HEK293 (cell line): ENCODE results near the gene UNC93A.

ENCODE experiments used
- CTCF ChIA-PET: fragments of 350-600 bp; formaldehyde crosslinking; extraction: SDS; loops from one replicate; lab custom pipeline; 2021; ENCODE audit warnings: antibody characterized with exemption; lab: Yijun Ruan, JAX
- POLR2A ChIA-PET: fragments of 300-600 bp; formaldehyde crosslinking; extraction: SDS; loops from one replicate; lab custom pipeline; 2020; ENCODE audit warnings: antibody characterized with exemption, inconsistent platforms; lab: Yijun Ruan, JAX
- H3K27ac ChIP-seq: fragments of 200-500 bp; sonication (Bioruptor generic); 2 replicates; pipeline ENCODE4 v1.5.1; 2014; ENCODE audit warnings: low read depth, low read length, control low read depth, inconsistent platforms; ENCODE audit errors: extremely low read depth
- H3K36me3 ChIP-seq, 2 experiments: fragments of 200-500 bp in 1 of 2; sonication (Bioruptor generic) in 1 of 2; 1 replicate in 1 of 2; 2 replicates in 1 of 2; pipeline ENCODE4 v1.5.1; 2014 to 2017; ENCODE audit warnings: inconsistent platforms in 2 of 2, low read length in 2 of 2; ENCODE audit not compliant: control insufficient read depth in 2 of 2, insufficient read depth in 1 of 2
- H3K4me1 ChIP-seq: fragments of 200-500 bp; sonication (Bioruptor generic); 2 replicates; pipeline ENCODE4 v1.5.1; 2014; ENCODE audit warnings: mild to moderate bottlenecking, low read length, inconsistent platforms; ENCODE audit not compliant: control insufficient read depth, insufficient read depth
- H3K4me3 ChIP-seq: 2 replicates; pipeline ENCODE4 v1.5.1; 2011; ENCODE audit warnings: low read depth, mild to moderate bottlenecking, control low read depth, low read length, moderate library complexity
- H3K9me3 ChIP-seq: fragments of 200-500 bp; sonication (Bioruptor generic); 2 replicates; pipeline ENCODE4 v1.5.1; 2014; ENCODE audit warnings: low read depth, low read length, inconsistent platforms; ENCODE audit not compliant: control insufficient read depth, insufficient read depth
- FEZF1 ChIP-seq: fragments of 450-650 bp; formaldehyde crosslinking; IDR thresholded peaks from 2 replicates; pipeline ENCODE4 v1.5.1; 2016; ENCODE audit warnings: missing biosample characterization, missing genetic modification characterization
- GLIS2 ChIP-seq: fragments of 450-650 bp; formaldehyde crosslinking; IDR thresholded peaks from 2 replicates; pipeline ENCODE4 v1.5.1; 2016; ENCODE audit warnings: missing biosample characterization, missing genetic modification characterization
- HOXC10 ChIP-seq: sonication (generic); formaldehyde crosslinking; IDR thresholded peaks from 2 replicates; pipeline ENCODE4 v1.8.1; 2023; ENCODE audit warnings: mild to moderate bottlenecking, missing genetic modification reagents
- HOXD13 ChIP-seq: sonication (generic); formaldehyde crosslinking; IDR thresholded peaks from 2 replicates; pipeline ENCODE4 v1.8.0; 2022; ENCODE audit warnings: missing genetic modification reagents, borderline replicate concordance
- KLF10 ChIP-seq: fragments of 450-650 bp; IDR thresholded peaks from 2 replicates; pipeline ENCODE4 v1.5.1; 2018; ENCODE audit warnings: missing biosample characterization, mild to moderate bottlenecking, missing genetic modification characterization
- OSR2 ChIP-seq: fragments of 450-650 bp; formaldehyde crosslinking; IDR thresholded peaks from 2 replicates; pipeline ENCODE4 v1.5.1; 2016; ENCODE audit warnings: missing biosample characterization, missing genetic modification characterization
- RBAK ChIP-seq: fragments of 450-650 bp; formaldehyde crosslinking; IDR thresholded peaks from 2 replicates; pipeline ENCODE4 v1.5.1; 2016; ENCODE audit warnings: missing biosample characterization, missing genetic modification characterization
- SALL2 ChIP-seq: fragments of 450-650 bp; formaldehyde crosslinking; IDR thresholded peaks from 2 replicates; pipeline ENCODE4 v1.5.0; 2017; ENCODE audit warnings: missing biosample characterization, mild to moderate bottlenecking, missing genetic modification characterization, borderline replicate concordance
- TRIM28 ChIP-seq: IDR thresholded peaks from 2 replicates; pipeline ENCODE4 v1.6.1; 2011; ENCODE audit warnings: low read length, control low read depth, borderline replicate concordance
- ZNF132 ChIP-seq: fragments of 450-650 bp; formaldehyde crosslinking; IDR thresholded peaks from 2 replicates; pipeline ENCODE4 v1.5.1; 2017; ENCODE audit warnings: missing biosample characterization, missing genetic modification characterization, borderline replicate concordance
- ZNF175 ChIP-seq: fragments of 450-650 bp; formaldehyde crosslinking; IDR thresholded peaks from 2 replicates; pipeline ENCODE4 v1.5.1; 2016; ENCODE audit warnings: missing biosample characterization, missing genetic modification characterization
- ZNF223 ChIP-seq: fragments of 450-650 bp; formaldehyde crosslinking; IDR thresholded peaks from 2 replicates; pipeline ENCODE4 v1.5.1; 2016; ENCODE audit warnings: missing biosample characterization, missing genetic modification characterization
- ZNF529 ChIP-seq: fragments of 450-650 bp; formaldehyde crosslinking; IDR thresholded peaks from 2 replicates; pipeline ENCODE4 v1.5.1; 2017; ENCODE audit warnings: missing genetic modification characterization, missing biosample characterization; ENCODE audit not compliant: insufficient replicate concordance
- ZNF530 ChIP-seq: fragments of 450-650 bp; formaldehyde crosslinking; IDR thresholded peaks from 2 replicates; pipeline ENCODE4 v1.5.1; 2016; ENCODE audit warnings: low read depth, missing biosample characterization, missing genetic modification characterization
- ZNF549 ChIP-seq: fragments of 450-650 bp; IDR thresholded peaks from 2 replicates; pipeline ENCODE4 v1.5.1; 2018; ENCODE audit warnings: missing biosample characterization, missing genetic modification characterization, mild to moderate bottlenecking, inconsistent platforms, moderate library complexity
- ZNF561 ChIP-seq: fragments of 450-650 bp; IDR thresholded peaks from 2 replicates; pipeline ENCODE4 v1.5.1; 2018; ENCODE audit warnings: missing biosample characterization, missing genetic modification characterization, borderline replicate concordance
- ZNF571 ChIP-seq: fragments of 450-650 bp; formaldehyde crosslinking; IDR thresholded peaks from 2 replicates; pipeline ENCODE4 v1.5.0; 2017; ENCODE audit warnings: missing biosample characterization, missing genetic modification characterization
- ZNF654 ChIP-seq: fragments of 450-650 bp; formaldehyde crosslinking; IDR thresholded peaks from 2 replicates; pipeline ENCODE4 v1.5.1; 2016; ENCODE audit warnings: low read depth, missing biosample characterization, missing genetic modification characterization
- ZNF701 ChIP-seq: fragments of 450-650 bp; formaldehyde crosslinking; IDR thresholded peaks from 2 replicates; pipeline ENCODE4 v1.5.1; 2016; ENCODE audit warnings: missing biosample characterization, missing genetic modification characterization
- ZNF768 ChIP-seq: fragments of 450-650 bp; formaldehyde crosslinking; IDR thresholded peaks from 2 replicates; pipeline ENCODE4 v1.5.1; 2018; ENCODE audit warnings: missing biosample characterization, mild to moderate bottlenecking, missing genetic modification characterization
- ZNF785 ChIP-seq: fragments of 450-650 bp; formaldehyde crosslinking; IDR thresholded peaks from 2 replicates; pipeline ENCODE4 v1.5.1; 2016; ENCODE audit warnings: missing biosample characterization, missing genetic modification characterization
- ZNF843 ChIP-seq: fragments of 450-650 bp; formaldehyde crosslinking; IDR thresholded peaks from 2 replicates; pipeline ENCODE4 v1.5.1; 2016; ENCODE audit warnings: missing biosample characterization, missing genetic modification characterization
- TF ChIP-seq, protein P1 (sequence below): fragments of 450-650 bp; IDR thresholded peaks from 2 replicates; pipeline ENCODE4 v1.5.1; 2018; ENCODE audit warnings: missing biosample characterization, mild to moderate bottlenecking, missing genetic modification characterization
- TF ChIP-seq, protein P2 (sequence below): fragments of 450-650 bp; formaldehyde crosslinking; IDR thresholded peaks from 2 replicates; pipeline ENCODE4 v1.5.1; 2016; ENCODE audit warnings: missing biosample characterization, missing genetic modification characterization
- TF ChIP-seq, protein P3 (sequence below): fragments of 450-650 bp; formaldehyde crosslinking; IDR thresholded peaks from 2 replicates; pipeline ENCODE4 v1.5.1; 2016; ENCODE audit warnings: missing biosample characterization, missing genetic modification characterization
- TF ChIP-seq, protein P4 (sequence below): fragments of 450-650 bp; formaldehyde crosslinking; IDR thresholded peaks from 2 replicates; pipeline ENCODE4 v1.5.1; 2016; ENCODE audit warnings: missing biosample characterization, missing genetic modification characterization

The UNC93A gene

DNA sequence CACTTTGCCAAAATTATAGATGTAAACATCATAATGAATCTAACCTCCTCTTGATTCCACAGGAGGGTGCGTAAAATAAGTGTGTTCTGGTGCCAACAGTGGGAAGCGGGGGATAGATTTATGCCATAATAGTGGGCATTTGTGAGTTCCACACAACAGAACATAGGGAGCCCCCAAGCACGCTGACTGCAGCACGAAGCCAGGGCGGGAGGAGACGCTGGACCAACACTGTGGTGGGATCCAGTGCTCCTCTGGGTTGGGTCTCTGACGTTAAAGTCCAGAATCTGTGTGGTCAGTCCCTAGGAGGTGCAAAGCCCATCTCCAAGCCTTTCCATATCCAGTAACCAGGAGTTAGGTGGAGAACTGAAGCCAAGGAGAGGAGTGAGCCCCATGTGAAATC is 32.0 kb downstream of the UNC93A start:
- TF ChIP-seq ZNF571 (tag by site-specific recombination) (no peak), RBAK (tag by site-specific recombination) (no peak), ZNF132 (no peak), HOXC10 (no peak), FEZF1 (tag by site-specific recombination) (no peak)
- TF ChIP-seq, protein P1, sequence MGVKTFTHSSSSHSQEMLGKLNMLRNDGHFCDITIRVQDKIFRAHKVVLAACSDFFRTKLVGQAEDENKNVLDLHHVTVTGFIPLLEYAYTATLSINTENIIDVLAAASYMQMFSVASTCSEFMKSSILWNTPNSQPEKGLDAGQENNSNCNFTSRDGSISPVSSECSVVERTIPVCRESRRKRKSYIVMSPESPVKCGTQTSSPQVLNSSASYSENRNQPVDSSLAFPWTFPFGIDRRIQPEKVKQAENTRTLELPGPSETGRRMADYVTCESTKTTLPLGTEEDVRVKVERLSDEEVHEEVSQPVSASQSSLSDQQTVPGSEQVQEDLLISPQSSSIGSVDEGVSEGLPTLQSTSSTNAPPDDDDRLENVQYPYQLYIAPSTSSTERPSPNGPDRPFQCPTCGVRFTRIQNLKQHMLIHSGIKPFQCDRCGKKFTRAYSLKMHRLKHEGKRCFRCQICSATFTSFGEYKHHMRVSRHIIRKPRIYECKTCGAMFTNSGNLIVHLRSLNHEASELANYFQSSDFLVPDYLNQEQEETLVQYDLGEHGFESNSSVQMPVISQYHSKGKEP: no peak
- ChIA-PET POLR2A (no interaction called here), CTCF (interaction anchor here (1.0 kb wide), 1 partner anchor 28 kb away, joined by 3 read pairs; no protein-coding TSS in a partner anchor)
- Histone ChIP-seq H3K4me3 (no peak overlapping the region), H3K9me3 (no peaks in the 10 kb centered on the region), H3K27ac (no peak overlapping the region), H3K36me3 (no peaks in the 10 kb centered on the region), H3K4me1 (no peaks in the 10 kb centered on the region)

DNA sequence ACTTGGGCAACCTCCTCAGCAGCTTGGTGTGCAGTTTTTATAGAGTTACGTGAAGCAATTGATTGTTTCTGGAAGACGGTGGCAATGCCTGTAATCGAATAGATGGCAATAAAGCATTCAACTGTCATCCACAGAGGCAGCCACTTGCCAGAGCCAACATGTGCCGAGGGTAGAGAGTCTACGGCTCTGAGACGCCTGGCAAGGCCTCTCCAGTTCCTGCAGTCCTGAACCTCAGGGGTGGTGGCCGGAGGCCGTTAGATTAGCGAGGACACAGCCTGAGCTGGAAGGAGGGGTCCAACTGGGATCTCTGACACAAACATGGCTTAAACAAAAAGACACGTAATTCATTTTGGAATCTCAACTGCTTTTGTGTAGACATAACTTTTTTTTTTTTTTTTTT is 33.0 kb downstream of the UNC93A start:
- ChIA-PET CTCF (interaction anchor here (1.0 kb wide), 1 partner anchor 27 kb away, joined by 3 read pairs; no protein-coding TSS in a partner anchor), POLR2A (no interaction called here)
- Histone ChIP-seq H3K4me3 (no peak overlapping the region), H3K4me1 (no peaks in the 10 kb centered on the region), H3K9me3 (no peaks in the 10 kb centered on the region)
- no peak for TF ChIP-seq GLIS2
- no peak for TF ChIP-seq HOXD13 (CRISPR knock-in tag)
- TF ChIP-seq ZNF223 (tag by site-specific recombination): no peak
- TF ChIP-seq ZNF530: no peak
- TF ChIP-seq ZNF785 (tag by site-specific recombination): no peak
- no peak for TF ChIP-seq ZNF768
- TF ChIP-seq ZNF529 (tag by site-specific recombination): no peak
- TF ChIP-seq, all 188 proteins: peak for 0
- H3K27ac ChIP-seq: no peak overlapping the region
- H3K36me3 ChIP-seq: no peaks in the 10 kb centered on the region

DNA sequence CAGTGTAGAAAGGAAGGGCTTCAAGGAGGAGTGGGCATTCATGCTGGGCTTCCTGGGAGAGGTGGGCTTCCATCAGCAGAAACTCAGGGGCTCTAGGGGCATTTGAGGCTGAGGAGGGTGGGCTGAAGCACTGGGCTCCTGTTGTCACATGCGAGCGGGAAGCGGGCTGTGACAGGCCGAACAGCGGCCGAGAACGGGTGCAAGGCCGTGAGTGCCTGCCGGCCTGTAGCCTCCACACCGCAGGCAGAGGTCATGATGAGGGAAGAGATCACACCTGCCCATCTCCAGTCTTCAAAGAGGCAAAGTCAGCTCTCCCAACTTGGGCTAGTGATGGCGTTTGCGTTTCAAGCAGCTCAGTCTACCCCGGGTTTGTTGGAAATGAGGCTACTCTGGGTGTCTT is 34.7 kb downstream of the UNC93A start:
- Histone ChIP-seq H3K9me3 (no peaks in the 10 kb centered on the region), H3K4me1 (no peaks in the 10 kb centered on the region), H3K4me3 (no peak overlapping the region), H3K36me3 (no peaks in the 10 kb centered on the region), H3K27ac (no peak overlapping the region)
- POLR2A ChIA-PET: no interaction called here
- CTCF ChIA-PET: no interaction called here
- TF ChIP-seq, protein P2, sequence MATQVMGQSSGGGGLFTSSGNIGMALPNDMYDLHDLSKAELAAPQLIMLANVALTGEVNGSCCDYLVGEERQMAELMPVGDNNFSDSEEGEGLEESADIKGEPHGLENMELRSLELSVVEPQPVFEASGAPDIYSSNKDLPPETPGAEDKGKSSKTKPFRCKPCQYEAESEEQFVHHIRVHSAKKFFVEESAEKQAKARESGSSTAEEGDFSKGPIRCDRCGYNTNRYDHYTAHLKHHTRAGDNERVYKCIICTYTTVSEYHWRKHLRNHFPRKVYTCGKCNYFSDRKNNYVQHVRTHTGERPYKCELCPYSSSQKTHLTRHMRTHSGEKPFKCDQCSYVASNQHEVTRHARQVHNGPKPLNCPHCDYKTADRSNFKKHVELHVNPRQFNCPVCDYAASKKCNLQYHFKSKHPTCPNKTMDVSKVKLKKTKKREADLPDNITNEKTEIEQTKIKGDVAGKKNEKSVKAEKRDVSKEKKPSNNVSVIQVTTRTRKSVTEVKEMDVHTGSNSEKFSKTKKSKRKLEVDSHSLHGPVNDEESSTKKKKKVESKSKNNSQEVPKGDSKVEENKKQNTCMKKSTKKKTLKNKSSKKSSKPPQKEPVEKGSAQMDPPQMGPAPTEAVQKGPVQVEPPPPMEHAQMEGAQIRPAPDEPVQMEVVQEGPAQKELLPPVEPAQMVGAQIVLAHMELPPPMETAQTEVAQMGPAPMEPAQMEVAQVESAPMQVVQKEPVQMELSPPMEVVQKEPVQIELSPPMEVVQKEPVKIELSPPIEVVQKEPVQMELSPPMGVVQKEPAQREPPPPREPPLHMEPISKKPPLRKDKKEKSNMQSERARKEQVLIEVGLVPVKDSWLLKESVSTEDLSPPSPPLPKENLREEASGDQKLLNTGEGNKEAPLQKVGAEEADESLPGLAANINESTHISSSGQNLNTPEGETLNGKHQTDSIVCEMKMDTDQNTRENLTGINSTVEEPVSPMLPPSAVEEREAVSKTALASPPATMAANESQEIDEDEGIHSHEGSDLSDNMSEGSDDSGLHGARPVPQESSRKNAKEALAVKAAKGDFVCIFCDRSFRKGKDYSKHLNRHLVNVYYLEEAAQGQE (tag by site-specific recombination): no peak
- TF ChIP-seq ZNF549 (tag by site-specific recombination): no peak
- TF ChIP-seq ZNF175 (tag by site-specific recombination): no peak
- TF ChIP-seq OSR2: no peak
- TF ChIP-seq ZNF701 (tag by site-specific recombination): no peak
- no peak for TF ChIP-seq TRIM28
- no peak for TF ChIP-seq ZNF561
- no peak for TF ChIP-seq SALL2
- TF ChIP-seq, protein P3, sequence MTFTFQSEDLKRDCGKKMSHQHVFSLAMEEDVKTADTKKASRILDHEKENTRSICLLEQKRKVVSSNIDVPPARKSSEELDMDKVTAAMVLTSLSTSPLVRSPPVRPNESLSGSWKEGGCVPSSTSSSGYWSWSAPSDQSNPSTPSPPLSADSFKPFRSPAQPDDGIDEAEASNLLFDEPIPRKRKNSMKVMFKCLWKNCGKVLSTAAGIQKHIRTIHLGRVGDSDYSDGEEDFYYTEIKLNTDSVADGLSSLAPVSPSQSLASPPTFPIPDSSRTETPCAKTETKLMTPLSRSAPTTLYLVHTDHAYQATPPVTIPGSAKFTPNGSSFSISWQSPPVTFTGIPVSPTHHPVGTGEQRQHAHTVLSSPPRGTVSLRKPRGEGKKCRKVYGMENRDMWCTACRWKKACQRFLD (tag by site-specific recombination): no peak
- TF ChIP-seq, protein P4, sequence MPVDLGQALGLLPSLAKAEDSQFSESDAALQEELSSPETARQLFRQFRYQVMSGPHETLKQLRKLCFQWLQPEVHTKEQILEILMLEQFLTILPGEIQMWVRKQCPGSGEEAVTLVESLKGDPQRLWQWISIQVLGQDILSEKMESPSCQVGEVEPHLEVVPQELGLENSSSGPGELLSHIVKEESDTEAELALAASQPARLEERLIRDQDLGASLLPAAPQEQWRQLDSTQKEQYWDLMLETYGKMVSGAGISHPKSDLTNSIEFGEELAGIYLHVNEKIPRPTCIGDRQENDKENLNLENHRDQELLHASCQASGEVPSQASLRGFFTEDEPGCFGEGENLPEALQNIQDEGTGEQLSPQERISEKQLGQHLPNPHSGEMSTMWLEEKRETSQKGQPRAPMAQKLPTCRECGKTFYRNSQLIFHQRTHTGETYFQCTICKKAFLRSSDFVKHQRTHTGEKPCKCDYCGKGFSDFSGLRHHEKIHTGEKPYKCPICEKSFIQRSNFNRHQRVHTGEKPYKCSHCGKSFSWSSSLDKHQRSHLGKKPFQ (tag by site-specific recombination): no peak
- TF ChIP-seq KLF10 (tag by site-specific recombination): no peak
- TF ChIP-seq ZNF654 (tag by site-specific recombination): no peak
- no peak for TF ChIP-seq ZNF843 (tag by site-specific recombination)
